HG03175 (cell line): ENCODE measurements around the gene GPRC5C.
A peak's percentile ranks its signal among the peaks of the same experiment; 100 is the strongest.
"Not testable (repeated sequence)": the region's sequence is repeated elsewhere in the genome, so short reads cannot be mapped to it uniquely, and the experiment has no call there.

Source experiments
- ATAC-seq: cut with Tn5 transposase; IDR thresholded peaks from one replicate; pipeline ENCODE4 v1.9.1; 2021; ENCODE audit warnings: mild to moderate bottlenecking, moderate library complexity; ENCODE audit not compliant: unreplicated experiment

GPRC5C gene

DNA sequence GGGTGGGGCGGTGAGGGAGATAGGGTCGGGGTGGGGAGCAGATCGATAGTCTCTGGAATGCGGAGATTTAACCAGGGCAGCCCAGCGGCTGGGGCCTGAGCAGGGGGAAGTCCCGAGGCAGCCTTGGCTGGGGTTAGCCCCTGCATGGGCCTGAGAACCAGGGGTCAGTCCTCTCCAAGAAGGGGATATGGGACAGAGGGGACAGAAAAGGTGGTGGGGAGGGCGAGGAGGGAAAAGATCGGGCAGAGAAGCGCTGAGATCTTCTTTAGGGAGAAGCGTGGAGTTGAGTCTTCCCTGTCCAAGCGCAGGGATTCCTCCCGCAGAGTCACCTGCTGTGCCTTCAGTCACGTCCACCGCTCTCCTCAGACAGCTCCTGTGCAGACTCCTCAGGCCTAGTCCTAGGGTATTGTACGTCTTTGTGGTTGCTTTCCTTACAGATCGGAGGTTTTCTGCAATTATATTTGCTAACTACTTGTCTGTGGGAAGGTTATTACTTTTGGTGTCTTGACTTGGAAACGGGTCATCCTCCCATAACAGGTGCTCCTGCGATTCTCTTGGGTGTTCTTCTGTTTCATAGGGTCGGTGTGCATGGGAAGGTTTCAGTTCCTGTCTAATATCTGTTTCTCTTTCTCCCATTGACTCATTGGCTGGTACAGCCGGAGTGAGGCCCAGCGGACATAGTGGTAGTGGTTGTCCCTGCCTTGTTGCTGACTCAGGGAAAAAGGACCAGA, 35.5 kb downstream of the GPRC5C start:
- peak; percentile 79 for ATAC-seq

DNA sequence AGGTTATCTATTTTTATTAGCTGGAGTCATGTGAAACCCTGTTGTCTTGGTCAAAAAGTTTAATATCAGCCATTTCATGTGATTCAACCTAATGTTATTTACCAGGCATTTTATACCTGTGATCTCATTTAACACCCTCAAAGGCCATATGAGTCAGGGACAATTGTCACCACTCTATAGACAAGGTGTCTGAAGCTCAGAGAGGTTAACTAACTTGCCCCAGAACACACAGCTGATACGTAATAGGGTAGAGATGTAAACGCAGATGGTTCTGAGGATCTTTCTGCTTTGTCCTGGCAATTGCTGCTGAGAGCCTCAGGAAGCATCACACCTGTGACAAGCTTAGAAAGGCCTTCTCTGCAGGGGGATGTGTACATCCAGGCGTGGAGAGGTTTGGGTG, 39.5 kb downstream of the GPRC5C start:
- ATAC-seq = no peak

DNA sequence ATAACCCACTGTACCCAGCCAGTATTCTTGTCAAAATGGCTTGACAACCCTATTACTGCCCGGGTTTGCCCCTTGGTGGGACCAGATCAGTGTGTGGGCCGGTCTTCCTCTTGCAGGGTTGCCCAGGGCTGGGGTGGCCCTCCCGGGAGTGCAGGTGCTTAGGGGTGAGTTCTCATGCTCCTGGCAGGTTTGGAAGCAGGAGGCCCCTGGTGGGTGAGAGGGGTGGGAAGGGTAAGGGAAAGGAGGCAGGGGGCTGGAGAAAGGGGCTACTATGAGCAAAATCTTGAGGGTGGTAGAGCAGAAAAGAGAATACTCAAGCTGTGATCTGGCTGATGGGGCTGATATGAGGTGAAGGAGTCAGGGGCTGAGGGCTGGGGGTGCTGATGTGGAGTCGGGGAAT, 41.0 kb downstream of the GPRC5C start:
- ATAC-seq = no peak

DNA sequence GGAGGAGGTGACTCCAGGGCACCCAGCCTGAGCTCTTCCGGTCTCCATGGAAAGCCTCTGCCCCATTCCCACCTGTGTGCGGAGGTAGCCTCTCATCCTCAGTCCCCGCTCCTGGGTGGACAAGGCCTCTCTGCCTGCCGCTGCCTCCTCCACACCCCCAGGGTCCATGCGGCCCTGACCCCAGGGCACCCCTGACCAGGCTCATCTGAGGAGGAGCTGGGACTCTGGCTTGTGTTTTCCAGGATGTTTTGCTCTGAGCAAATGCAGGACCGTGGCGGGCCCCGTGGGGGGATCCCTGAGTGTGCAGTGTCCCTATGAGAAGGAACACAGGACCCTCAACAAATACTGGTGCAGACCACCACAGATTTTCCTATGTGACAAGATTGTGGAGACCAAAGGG, 41.4 kb downstream of the GPRC5C start:
- no peak for ATAC-seq

DNA sequence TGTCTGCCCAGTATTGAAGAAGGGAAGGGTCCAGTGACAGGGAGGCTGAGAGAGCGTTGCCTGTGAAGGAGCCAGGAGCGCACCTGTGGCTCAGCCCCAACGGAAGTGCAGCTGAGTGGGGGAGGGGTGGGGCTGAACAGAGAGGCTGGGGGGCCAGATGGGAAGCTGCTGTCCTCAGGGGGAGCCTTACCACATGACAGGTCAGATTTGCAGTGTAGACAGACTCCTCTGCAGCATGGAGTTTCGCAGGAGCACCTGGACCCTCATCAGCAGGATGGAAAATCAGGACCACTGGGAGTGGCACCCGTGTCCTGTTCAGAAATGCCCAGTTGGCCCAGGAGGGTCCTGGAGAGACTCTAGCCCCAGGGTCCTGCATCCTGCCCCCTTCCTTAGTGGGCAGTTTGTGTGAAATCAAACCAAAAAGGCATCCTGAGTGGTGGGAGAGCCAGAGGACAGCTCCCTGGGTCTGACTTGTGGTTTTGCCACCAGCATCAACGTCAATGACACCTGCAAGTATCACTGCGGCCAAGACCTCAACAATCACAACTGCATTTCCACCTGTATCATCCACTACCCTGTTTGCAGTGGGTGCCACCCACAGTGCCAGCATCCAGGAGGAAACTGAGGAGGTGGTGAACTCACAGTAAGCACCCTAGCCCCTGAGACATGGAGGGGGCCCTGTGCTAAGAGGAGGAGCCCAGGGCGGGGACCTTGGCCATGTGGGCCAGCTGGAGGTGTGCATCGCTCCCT, 42.3 kb downstream of the GPRC5C start:
- no peak for ATAC-seq

DNA sequence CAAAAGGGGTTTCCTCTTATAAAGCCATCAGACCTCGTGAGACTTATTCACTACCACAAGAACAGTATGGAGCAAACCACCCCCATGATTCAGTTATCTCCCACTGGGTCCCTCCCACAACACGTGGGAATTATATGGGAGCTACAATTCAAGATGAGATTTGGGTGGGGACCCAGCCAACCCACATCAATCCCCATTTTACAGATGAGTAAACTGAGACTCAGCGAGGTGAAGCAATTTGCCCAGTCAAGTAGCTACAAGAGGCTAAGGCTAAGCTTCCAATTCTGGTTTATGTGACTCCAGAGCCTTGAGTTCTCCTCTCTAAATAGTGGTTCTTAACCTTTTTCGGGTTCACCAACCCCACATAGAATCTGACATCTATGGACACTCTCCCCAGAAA, 43.3 kb downstream of the GPRC5C start:
- no peak for ATAC-seq

DNA sequence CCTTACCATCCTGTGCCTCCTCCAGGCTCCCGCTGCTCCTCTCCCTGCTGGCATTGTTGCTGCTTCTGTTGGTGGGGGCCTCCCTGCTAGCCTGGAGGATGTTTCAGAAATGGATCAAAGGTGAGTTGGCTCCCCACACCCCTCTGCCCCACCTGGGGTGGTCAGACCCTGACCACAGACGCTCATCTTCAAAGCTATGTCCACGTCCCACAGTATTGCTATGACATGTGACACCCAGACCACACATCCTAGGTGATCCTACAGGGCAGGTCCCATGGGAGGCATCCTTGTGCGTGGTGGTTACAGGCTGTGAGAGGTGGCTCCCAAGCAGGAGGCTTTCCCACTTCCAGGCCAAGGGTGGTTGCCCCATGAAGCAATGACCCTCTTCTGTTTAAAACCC, 45.5 kb downstream of the GPRC5C start:
- ATAC-seq = no peak

DNA sequence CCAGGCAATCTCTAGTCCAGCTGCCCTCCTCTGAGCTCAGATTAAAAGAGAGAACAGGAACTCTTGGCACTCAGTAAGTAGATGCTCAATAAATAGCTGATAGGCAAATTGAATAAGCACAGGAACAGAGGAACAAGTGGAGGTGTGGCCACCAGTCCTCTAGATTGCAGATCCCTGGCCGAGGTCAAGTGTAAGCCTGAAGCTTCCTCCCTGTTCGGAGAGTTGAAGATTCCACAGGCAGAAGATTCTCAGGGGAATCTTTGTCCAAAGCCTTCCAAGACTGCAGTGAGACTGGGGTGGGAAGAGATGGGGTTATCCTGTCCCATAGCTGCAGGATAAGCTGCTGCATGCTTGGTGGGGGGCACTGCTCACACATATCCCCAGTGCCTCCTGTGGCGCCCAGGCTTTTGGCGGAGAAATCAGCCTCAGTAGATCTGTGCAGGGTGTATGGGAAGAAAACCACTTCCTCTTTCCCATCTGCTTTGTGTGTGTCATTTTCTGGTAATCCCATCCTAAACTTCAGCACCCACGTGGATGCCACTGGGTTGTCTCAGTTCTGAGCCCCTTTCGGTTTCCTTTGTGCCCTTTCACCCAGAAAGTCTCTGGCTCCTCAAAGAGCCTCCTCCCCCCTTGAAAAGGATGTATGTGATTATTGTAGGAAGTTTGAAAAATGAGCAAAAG, 46.7 kb downstream of the GPRC5C start:
- ATAC-seq = no peak

DNA sequence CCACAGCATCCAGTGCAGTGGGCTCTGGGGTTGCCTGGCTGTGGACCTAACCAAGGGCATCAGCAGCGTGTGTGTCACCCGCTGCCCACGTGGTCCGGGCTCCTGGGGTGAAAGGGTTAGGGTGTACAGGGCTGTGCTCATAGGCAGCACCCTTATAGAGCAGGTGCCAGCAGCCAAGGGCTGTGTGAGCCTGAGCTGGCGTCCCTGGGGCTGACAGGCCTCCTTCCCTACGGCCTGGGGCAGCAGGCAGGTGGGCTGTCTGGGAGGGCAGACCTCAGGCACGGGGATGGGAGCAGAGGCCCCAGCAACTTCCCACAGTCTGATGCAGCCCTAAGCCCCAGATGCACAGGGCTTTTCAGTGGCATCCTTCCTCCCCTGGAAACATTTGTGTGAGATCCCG, 48.4 kb downstream of the GPRC5C start:
- no peak for ATAC-seq

DNA sequence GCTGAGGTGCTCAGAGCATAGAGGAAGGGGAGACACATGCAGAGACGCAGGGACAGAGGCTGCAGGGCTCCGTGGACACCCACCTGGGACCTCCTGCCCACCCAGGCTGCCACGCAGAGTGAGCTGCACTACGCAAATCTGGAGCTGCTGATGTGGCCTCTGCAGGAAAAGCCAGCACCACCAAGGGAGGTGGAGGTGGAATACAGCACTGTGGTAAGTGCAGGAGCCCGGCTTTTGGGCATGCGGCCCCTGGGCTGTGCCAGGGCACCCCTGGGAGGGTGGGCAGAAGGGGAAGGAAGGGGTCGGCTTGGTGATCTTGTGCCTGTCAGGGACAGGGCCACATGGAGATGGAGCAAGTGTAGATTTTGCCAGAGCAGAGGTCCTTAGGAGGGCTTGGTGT, 49.7 kb downstream of the GPRC5C start:
- no peak for ATAC-seq

DNA sequence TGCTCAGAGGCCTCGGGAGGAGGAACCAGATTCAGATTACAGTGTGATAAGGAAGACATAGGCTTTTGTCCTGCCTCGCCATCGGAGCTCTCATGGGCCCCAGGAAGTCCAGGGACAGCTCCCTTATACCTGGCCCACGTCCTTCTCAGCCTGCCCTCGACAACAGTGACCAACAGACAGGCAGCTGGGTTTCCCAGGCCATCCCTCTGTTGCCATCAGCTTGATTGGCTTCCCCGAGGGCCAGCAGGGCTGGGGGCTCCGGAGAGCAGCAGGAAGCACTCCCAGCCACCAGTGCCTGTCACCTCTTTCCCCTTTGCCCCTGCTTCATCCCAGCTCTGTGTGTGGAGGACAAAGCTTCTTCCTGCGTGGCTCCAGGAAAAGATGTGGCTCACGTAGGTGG, 52.2 kb downstream of the GPRC5C start:
- ATAC-seq = no peak

DNA sequence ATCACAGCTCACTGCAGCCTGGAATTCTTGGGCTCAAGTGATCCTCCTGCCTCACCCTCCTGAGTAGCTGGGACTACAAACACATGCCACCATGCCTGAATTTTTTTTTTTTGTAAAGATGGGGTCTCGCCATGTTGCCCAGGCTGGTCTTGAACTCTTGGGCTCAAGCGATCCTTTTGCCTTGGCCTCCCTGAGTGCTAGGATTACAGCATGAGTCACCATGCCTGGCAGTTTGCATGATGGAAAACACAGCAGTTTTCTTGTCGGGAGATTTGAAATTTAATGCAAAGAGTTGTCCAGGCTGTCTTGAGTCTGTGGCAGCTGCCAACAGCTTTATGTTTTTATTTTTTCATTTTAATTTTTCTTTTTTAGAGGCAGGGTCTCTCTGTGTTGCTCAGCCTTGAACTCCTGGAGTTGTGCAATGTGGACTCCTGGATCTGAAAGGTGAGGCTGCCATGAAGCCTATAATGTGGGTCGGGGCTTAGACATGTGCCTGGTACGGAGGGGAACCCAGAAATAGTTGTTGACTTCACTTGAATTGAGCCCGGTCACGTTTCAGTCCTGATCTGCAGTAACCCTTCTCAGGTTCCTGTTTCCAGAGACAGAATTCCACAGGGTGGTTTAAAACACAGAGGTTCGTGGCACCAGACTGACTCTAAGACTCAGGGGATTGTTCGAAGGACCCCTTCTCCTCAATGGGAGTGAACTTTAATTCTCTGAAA, 53.3 kb downstream of the GPRC5C start:
- no peak for ATAC-seq

DNA sequence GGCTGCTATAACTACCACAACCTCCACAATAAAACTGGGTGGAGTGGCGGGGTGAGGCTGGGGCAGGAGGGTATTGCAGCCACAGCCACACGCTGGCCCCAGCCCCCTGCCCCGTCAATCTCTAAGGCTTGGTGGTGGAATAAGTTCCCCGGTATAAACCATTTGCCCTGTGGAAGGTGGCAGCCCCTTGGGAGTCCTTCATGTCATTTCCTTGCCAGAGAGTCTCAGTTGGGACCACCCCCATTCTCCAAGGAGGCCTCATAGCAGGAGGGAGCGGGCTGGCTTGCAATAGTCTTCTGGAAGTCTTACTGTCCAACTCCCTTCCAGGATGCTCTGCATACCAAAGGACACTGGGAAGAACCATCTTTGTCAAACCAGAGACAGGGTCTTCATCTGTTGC, 54.0 kb downstream of the GPRC5C start:
- ATAC-seq = no peak

DNA sequence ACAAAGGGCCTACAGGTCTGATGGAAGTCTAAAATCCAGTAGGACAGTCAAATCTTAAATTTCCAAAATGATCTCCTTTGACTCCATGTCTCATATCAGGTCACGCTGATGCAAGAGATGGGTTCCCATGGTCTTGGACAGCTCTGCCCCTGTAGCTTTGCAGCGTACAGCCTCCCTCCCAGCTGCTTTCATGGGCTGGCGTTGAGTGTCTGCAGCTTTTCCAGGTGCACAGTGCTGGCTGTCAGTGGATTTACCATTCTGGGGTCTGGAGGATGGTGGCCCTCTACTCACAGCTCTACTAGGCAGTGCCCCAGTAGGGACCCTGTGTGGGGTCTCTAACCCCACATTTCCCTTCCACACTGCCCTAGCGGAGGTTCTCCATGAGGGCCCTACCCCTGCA, 56.4 kb downstream of the GPRC5C start:
- ATAC-seq = not testable (repeated sequence)

DNA sequence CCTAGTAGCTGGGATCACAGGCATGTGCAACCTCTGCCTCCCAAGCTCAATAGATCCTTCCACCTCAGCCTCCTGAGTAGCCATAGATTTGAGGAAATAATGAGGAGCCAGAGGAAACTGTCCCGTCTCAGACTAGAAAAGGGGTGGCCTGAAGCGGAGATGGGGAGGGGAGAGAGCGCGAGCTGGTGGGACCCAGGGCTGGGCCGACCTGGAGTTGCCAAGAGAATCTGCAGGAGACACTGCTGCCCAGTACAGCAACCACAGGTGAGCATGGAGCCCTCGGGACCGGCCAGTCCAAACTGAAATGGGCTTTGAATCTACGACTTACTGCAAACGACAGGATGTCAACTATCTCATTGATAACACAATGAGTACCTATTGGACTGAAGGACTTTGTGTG, 58.8 kb downstream of the GPRC5C start:
- ATAC-seq = no peak

DNA sequence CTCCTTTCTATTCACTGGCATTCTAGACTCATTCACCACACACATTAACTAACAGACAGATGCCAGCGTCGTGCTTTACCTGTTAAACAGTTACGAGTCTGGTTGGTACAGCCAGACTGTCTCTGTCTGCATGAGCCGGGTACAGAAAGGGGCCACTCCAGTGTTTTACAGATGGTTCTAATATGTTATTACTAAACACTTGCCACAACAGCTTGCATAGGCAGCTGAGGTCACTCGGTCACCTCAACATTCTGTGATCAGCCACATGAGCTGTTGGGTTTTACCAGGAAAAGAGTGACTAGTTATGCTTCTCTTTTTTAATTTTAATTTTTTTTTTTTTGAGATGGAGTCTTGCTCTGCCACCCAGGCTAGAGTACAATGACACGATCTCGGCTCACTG, 59.7 kb downstream of the GPRC5C start:
- no peak for ATAC-seq

DNA sequence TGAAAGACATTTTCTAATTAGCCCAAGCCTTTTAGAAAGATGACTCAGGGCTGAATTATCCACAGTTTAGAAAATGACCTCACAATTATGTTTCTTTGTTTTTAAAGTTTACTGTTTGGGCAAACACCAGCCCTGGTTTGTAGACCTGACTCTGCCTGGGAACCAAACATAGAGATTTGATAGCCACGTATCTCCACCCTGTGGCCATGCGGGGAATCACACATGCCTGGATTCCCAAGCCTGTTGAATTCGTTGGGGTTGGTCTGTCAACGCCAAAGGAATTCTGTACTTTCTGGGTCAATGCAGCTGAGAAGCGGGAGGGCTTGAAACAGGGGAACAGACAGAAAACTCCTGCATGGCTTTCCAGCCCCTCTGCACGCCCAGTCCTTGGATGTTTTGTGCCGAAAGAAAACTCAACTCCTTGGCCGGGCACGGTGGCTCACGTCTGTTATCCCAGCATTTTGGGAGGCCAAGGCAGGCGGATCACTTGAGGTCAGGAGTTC, 61.5 kb downstream of the GPRC5C start:
- peak; percentile 49 for ATAC-seq
